ENCODE measurements around the gene ST6GALNAC4. TPM values are rescaled to one million over a fixed set of nuclear protein-coding genes. Genes with fewer than 3 reads are reported as not detected.

The ST6GALNAC4 gene
- total and polyA plus RNA-seq, 9 of the 15 experiments (the other 6 are each of a cell fraction or from before 2014, with no cell fraction given), result 2.6 to 43.1 (median 15.4) TPM

DNA sequence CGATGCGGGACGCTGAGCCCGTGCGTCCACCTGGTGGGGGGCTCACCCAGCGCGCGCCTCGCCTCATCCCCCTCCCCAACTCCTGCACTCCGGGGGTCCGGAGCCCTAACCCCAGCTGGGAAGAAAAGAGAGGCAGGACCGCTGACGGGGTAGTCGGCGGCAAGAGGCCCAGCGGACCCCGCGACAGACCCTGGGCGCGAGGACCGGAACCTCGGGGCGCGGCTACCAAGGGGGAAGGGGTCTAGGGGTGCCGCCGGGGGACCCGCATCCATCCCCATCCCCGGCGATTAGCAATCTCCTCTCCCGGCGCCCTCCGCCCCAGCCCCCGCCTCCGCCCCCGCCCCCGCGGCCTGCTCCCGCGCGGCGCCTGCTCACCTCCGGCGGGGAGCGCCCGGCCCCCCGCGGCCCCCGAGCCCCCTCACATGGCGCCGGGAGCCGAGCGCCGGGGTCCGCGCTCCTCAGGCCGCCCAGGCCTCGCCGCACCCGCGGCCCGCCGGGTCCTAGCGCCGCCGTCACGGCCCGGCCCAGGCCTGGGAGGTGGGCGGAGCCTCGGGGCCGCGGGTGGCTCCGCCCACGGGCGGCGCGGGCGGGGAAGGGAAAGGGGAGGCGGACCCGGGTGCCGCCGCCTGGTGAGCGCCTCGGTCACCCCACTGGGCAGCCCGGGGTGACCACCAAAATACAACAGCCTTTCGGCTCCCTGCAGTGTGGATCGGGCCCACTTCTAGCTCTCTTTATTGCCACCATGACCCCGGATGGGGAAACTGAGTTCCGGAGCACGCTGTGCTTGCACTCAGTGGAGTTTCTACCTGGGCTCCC lies 17.5 kb downstream of the ST6GALNAC4 start, which contains the start of gene ST6GALNAC6 (continued):
- TF ChIP-seq, protein P1, sequence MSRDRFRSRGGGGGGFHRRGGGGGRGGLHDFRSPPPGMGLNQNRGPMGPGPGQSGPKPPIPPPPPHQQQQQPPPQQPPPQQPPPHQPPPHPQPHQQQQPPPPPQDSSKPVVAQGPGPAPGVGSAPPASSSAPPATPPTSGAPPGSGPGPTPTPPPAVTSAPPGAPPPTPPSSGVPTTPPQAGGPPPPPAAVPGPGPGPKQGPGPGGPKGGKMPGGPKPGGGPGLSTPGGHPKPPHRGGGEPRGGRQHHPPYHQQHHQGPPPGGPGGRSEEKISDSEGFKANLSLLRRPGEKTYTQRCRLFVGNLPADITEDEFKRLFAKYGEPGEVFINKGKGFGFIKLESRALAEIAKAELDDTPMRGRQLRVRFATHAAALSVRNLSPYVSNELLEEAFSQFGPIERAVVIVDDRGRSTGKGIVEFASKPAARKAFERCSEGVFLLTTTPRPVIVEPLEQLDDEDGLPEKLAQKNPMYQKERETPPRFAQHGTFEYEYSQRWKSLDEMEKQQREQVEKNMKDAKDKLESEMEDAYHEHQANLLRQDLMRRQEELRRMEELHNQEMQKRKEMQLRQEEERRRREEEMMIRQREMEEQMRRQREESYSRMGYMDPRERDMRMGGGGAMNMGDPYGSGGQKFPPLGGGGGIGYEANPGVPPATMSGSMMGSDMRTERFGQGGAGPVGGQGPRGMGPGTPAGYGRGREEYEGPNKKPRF (IDR thresholded peaks at IDR 0.05; ENCODE audit: low read depth, low read length), result no peak
- TF ChIP-seq SRF (CRISPR knock-in tag; IDR thresholded peaks at IDR 0.05) (no peak), HDAC1 (IDR thresholded peaks at IDR 0.05) (no peak), RBFOX2 (IDR thresholded peaks at IDR 0.05; ENCODE audit: low read depth, low read length) (peak; percentile 71), JUNB (CRISPR knock-in tag; conservative IDR thresholded peaks at IDR 0.05) (no peak), KLF10 (CRISPR knock-in tag; IDR thresholded peaks at IDR 0.05) (no peak), ZNF174 (CRISPR knock-in tag; IDR thresholded peaks at IDR 0.05) (no peak), ARHGAP35 (IDR thresholded peaks at IDR 0.05; ENCODE audit: partially characterized antibody) (no peak), HNRNPUL1 (IDR thresholded peaks at IDR 0.05; ENCODE audit: low read length) (no peak), NR1H2 (CRISPR knock-in tag; IDR thresholded peaks at IDR 0.05) (no peak), MAZ (CRISPR knock-in tag; conservative IDR thresholded peaks at IDR 0.05 in 1 of 2, IDR thresholded peaks at IDR 0.05 in 1 of 2) (peak; percentile 7 to 68; a peak in 3 of 4 replicates), ZNF239 (CRISPR knock-in tag; IDR thresholded peaks at IDR 0.05) (no peak), SIN3A (IDR thresholded peaks at IDR 0.05; ENCODE audit: borderline replicate concordance in 2 of 2, control insufficient read depth in 1 of 2, low read depth in 2 of 2, low read length in 2 of 2) (no peak), E2F3 (CRISPR knock-in tag; IDR thresholded peaks at IDR 0.05) (no peak), MYC (IDR thresholded peaks at IDR 0.05; ENCODE audit: low read depth, low read length) (peak; percentile 55; the same call in 1 of the 2 replicates), MYC (CRISPR knock-in tag; IDR thresholded peaks at IDR 0.05; ENCODE audit: borderline replicate concordance, low read depth) (no peak)
- TF ChIP-seq, protein P2, sequence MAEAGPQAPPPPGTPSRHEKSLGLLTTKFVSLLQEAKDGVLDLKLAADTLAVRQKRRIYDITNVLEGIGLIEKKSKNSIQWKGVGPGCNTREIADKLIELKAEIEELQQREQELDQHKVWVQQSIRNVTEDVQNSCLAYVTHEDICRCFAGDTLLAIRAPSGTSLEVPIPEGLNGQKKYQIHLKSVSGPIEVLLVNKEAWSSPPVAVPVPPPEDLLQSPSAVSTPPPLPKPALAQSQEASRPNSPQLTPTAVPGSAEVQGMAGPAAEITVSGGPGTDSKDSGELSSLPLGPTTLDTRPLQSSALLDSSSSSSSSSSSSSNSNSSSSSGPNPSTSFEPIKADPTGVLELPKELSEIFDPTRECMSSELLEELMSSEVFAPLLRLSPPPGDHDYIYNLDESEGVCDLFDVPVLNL (CRISPR knock-in tag; IDR thresholded peaks at IDR 0.05; ENCODE audit: low read depth), result no peak
- TF ChIP-seq, protein P3, sequence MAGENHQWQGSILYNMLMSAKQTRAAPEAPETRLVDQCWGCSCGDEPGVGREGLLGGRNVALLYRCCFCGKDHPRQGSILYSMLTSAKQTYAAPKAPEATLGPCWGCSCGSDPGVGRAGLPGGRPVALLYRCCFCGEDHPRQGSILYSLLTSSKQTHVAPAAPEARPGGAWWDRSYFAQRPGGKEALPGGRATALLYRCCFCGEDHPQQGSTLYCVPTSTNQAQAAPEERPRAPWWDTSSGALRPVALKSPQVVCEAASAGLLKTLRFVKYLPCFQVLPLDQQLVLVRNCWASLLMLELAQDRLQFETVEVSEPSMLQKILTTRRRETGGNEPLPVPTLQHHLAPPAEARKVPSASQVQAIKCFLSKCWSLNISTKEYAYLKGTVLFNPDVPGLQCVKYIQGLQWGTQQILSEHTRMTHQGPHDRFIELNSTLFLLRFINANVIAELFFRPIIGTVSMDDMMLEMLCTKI (IDR thresholded peaks at IDR 0.05; ENCODE audit: partially characterized antibody), result no peak
- TF ChIP-seq, protein P4, sequence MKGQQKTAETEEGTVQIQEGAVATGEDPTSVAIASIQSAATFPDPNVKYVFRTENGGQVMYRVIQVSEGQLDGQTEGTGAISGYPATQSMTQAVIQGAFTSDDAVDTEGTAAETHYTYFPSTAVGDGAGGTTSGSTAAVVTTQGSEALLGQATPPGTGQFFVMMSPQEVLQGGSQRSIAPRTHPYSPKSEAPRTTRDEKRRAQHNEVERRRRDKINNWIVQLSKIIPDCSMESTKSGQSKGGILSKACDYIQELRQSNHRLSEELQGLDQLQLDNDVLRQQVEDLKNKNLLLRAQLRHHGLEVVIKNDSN (CRISPR knock-in tag; IDR thresholded peaks at IDR 0.05), result no peak
- TF ChIP-seq, protein P5, sequence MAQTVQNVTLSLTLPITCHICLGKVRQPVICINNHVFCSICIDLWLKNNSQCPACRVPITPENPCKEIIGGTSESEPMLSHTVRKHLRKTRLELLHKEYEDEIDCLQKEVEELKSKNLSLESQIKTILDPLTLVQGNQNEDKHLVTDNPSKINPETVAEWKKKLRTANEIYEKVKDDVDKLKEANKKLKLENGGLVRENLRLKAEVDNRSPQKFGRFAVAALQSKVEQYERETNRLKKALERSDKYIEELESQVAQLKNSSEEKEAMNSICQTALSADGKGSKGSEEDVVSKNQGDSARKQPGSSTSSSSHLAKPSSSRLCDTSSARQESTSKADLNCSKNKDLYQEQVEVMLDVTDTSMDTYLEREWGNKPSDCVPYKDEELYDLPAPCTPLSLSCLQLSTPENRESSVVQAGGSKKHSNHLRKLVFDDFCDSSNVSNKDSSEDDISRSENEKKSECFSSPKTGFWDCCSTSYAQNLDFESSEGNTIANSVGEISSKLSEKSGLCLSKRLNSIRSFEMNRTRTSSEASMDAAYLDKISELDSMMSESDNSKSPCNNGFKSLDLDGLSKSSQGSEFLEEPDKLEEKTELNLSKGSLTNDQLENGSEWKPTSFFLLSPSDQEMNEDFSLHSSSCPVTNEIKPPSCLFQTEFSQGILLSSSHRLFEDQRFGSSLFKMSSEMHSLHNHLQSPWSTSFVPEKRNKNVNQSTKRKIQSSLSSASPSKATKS (CRISPR knock-in tag; IDR thresholded peaks at IDR 0.05), result no peak
